Upper lobe of left lung (tissue), 6 donors: ENCODE results near the gene CREBRF. TPM values are rescaled to one million over a fixed set of nuclear protein-coding genes. Genes with fewer than 3 reads are reported as not detected.

Experiments
- ATAC-seq, 2 donors: fragments of 200-7000 bp; cut with Tn5 transposase; one replicate each; pipeline ENCODE4 v1.9.1; 2022; ENCODE audit warnings: mild to moderate bottlenecking in 2 of 2, moderate library complexity in 2 of 2; ENCODE audit not compliant: low FRiP score in 2 of 2
- DNase-seq, 2 donors: peaks; one replicate each; pipeline ENCODE4 v3.0.0-alpha.2; 2019 to 2020
- H3K27ac ChIP-seq, 4 donors: fragments of 200-600 bp; sonication (generic); one replicate each; pipeline ENCODE4 v1.5.1; 2016 to 2019
- H3K27me3 ChIP-seq, 4 donors: fragments of 200-600 bp; sonication (generic); one replicate each; pipeline ENCODE4 v1.5.1; 2017 to 2019
- H3K36me3 ChIP-seq, 4 donors: fragments of 200-600 bp; sonication (generic); one replicate each; pipeline ENCODE4 v1.5.1; 2016 to 2019
- H3K4me1 ChIP-seq, 4 donors: fragments of 200-600 bp; sonication (generic); one replicate each; pipeline ENCODE4 v1.5.1; 2018 to 2019
- H3K4me3 ChIP-seq, 4 donors: fragments of 200-600 bp; sonication (generic); one replicate each; pipeline ENCODE4 v1.5.1; 2017 to 2019; ENCODE audit warnings: mild to moderate bottlenecking in 2 of 4, moderate library complexity in 1 of 4
- H3K9me3 ChIP-seq, 4 donors: fragments of 200-600 bp; sonication (generic); one replicate each; pipeline ENCODE4 v1.5.1; 2018 to 2019
- CTCF ChIP-seq, 6 experiments: fragments of 450-650 bp in 4 of 6; fragments of 200-600 bp in 2 of 6; sonication (generic) in 2 of 6; IDR thresholded peaks; one replicate each; pipeline ENCODE4 v1.5.1; 2016 to 2019; ENCODE audit warnings: antibody characterized with exemption in 6 of 6
- EP300 ChIP-seq, 4 donors: sonication (generic); formaldehyde crosslinking; IDR thresholded peaks; one replicate each; pipeline ENCODE4 v1.5.1; 2017; ENCODE audit warnings: antibody characterized with exemption in 4 of 4, control low read depth in 2 of 4
- POLR2A ChIP-seq, 4 donors: fragments of 450-650 bp; IDR thresholded peaks; one replicate each; pipeline ENCODE4 v1.5.1; 2016 to 2017; ENCODE audit warnings: antibody characterized with exemption in 4 of 4, mild to moderate bottlenecking in 2 of 4
- POLR2AphosphoS5 ChIP-seq, 2 donors: sonication (generic); formaldehyde crosslinking; IDR thresholded peaks; one replicate each; pipeline ENCODE4 v1.5.1; 2017; ENCODE audit warnings: antibody characterized with exemption in 2 of 2
- whole genome bisulfite sequencing, 2 donors: methylation state at CpG; one replicate each; pipeline ENCODE4 v1.1.5; 2017 to 2018; 5-methylcytosine and 5-hydroxymethylcytosine counted together
- total RNA-seq, 6 donors: library from RNA; depleted of rRNA in 4 of 6; stranded (reverse); fragments of >200 nt in 4 of 6; gene quantifications; one replicate each; pipeline versions ENCODE4 v1.1.0 to v1.2.1, GENCODE V29; 2016 to 2021
- donor health status: DM: no; HTN: no; CAD: no; lungs with moderate emphysema.
- donor health status: DM: no; HTN: yes; CAD: no; lungs with severe emphysema.

CREBRF gene
- total RNA-seq, 6 donors from 2014 or later = 22.0 to 65.0 (median 38.0) TPM

DNA sequence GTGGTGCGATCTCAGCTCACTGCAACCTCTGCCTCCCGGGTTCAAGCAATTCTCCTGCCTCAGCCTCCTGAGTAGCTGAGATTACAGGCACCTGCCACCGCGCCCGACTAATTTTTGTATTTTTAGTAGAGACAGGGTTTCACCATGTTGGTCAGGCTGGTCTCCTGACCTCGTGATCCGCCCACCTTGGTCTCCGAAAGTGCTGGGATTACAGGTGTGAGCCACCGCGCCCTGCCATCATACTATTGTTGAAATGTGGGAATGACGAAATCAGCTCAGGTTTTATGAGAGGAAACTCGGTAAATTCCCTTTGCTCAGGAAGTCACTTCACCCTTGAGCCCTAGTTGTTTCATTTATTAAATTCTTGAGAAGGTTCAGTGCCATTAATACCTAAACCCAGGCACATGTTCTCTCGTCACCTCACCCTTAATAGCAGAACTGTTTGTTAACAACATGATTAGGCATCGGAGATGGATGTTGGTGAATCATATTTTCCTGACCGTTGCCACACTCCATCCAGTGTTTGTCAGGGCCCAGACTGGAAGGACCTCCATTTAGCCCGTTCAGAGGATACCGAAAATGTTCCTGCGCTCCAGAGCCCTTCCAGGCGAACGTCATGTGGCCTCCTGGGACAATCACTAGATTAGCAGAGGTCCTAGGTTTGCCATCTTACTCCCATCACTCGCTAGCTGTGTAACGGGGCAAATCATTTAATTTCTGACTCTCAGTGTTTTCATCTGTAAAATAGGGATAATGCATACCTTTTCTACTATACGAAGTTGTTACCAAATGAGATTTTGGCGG is 20.0 kb upstream of the CREBRF start:
- WGBS, 2 donors = 72 to 83% methylated on average over 24 of the region's 24 CpGs
- ATAC-seq (peak; percentile 63 to 85), DNase-seq (peak in 1 of 2 donors; percentile 78)
- peak overlapping the region in 1 of 4 donors; percentile 5 for H3K4me3 ChIP-seq
- TF ChIP-seq POLR2A (IDR thresholded peaks at IDR 0.05) (no peak), CTCF (IDR thresholded peaks at IDR 0.05) (no peak), EP300 (IDR thresholded peaks at IDR 0.05) (peak in 3 of 4 donors; percentile 50 to 94 (median 56)), POLR2AphosphoS5 (IDR thresholded peaks at IDR 0.05) (peak; percentile 38 to 50)
- peaks cover 0 to 7% (median 2%) of the 10 kb centered on the region in 4 donors for H3K36me3 ChIP-seq
- H3K27me3 ChIP-seq = no peaks in the 10 kb centered on the region
- H3K9me3 ChIP-seq = no peaks in the 10 kb centered on the region
- peaks cover 24 to 41% (median 30%) of the 10 kb centered on the region in 4 donors for H3K4me1 ChIP-seq
- H3K27ac ChIP-seq = peak overlapping the region; percentile 78 to 90 (median 85)

DNA sequence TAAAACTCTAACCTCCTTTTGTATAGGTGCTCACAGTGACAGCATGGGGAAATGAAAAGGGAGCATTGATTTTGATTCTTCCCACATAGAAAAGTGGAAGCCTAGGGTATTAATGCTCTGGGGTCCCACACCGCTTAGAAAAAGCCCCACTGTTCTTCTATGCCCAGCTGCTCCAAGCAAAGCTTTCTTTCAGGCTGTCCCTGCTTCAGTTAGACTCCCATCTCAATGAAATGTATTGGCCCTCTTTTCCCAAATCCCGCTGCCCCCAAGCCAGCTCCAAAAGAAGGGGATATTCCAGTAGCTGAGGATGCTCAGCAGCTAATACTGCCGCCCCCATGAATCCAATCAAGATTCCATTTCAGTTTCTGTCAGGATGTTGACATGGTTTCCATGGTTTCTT is 17.0 kb upstream of the CREBRF start:
- ATAC-seq (peak in 1 of 2 donors; percentile 13), DNase-seq (no peak)
- Histone ChIP-seq H3K9me3 (no peaks in the 10 kb centered on the region), H3K27ac (no peak overlapping the region), H3K27me3 (no peaks in the 10 kb centered on the region), H3K4me1 (peaks cover 24 to 33% (median 30%) of the 10 kb centered on the region in 4 donors), H3K36me3 (peaks cover 0 to 7% (median under 1%) of the 10 kb centered on the region in 4 donors), H3K4me3 (no peak overlapping the region)
- no peak for TF ChIP-seq EP300 (IDR thresholded peaks at IDR 0.05)
- no peak for TF ChIP-seq CTCF (IDR thresholded peaks at IDR 0.05)
- TF ChIP-seq POLR2A (IDR thresholded peaks at IDR 0.05) = no peak
- no peak for TF ChIP-seq POLR2AphosphoS5 (IDR thresholded peaks at IDR 0.05)
- WGBS, 2 donors = 90 to 98% methylated on average over 3 of the region's 3 CpGs

GRCh38 chr5:173039964-173040363 is 16.2 kb upstream of the CREBRF start:
- Histone ChIP-seq H3K4me1 (peaks cover 22 to 30% (median 26%) of the 10 kb centered on the region in 4 donors), H3K4me3 (no peak overlapping the region), H3K36me3 (no peaks in the 10 kb centered on the region), H3K27me3 (no peaks in the 10 kb centered on the region), H3K27ac (no peak overlapping the region), H3K9me3 (no peaks in the 10 kb centered on the region)
- TF ChIP-seq CTCF (IDR thresholded peaks at IDR 0.05) (no peak), EP300 (IDR thresholded peaks at IDR 0.05) (no peak), POLR2A (IDR thresholded peaks at IDR 0.05) (no peak), POLR2AphosphoS5 (IDR thresholded peaks at IDR 0.05) (no peak)
- 90 to 95% methylated on average over 5 of the region's 5 CpGs for WGBS, 2 donors
- no peak for DNase-seq
- ATAC-seq = no peak

DNA sequence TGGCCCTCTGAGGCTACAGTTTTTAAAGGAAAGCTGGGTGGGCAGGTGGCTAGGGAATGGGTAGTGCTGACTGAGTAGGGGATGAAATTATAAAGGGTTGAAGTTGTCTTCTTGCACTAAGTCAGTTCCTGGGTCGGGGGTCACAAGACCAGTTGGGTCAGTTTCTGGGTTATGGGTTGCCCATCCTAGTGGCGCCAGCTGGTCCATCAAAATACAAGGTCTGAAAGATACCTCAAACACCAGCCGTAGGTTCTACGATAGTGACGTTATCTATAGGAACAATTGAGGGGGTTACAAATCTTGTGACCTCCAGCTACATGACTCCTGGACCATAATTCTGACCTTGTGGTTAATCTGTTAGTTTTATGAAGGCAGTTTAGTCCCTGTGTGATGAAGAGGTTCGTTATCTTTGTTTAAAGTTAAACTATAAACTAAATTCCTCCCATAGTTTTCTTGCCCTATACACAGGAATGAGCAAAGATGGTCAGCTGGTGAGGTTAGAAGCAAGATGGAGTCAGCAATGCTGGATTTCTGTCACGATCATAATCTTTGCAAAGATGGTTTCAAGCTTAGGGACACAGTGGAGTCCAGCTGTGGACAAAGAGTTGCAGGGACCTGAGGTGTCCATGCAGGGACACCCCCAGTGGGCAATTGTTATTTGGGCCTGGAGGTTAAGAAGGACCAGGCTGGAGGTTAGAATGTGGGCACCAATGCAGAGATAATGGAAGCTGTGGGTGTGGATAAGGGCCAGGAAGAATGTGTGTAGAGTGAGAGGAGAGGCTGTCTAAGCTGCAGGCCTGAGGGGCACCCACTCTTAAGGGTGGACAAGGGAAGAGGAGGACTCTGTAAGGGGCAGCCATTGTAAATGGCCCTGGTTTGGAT is 14.0 kb upstream of the CREBRF start:
- ATAC-seq = no peak
- WGBS, 2 donors = 72 to 82% methylated on average over 7 of the region's 7 CpGs
- TF ChIP-seq EP300 (IDR thresholded peaks at IDR 0.05) = no peak
- no peak for TF ChIP-seq POLR2AphosphoS5 (IDR thresholded peaks at IDR 0.05)
- no peak for TF ChIP-seq CTCF (IDR thresholded peaks at IDR 0.05)
- TF ChIP-seq POLR2A (IDR thresholded peaks at IDR 0.05) = no peak

More for the DNA sequence above, 14.0 kb upstream of the CREBRF start:
- Histone ChIP-seq H3K9me3 (no peaks in the 10 kb centered on the region), H3K36me3 (no peaks in the 10 kb centered on the region), H3K27me3 (no peaks in the 10 kb centered on the region), H3K27ac (no peak overlapping the region), H3K4me3 (no peak overlapping the region), H3K4me1 (peaks cover under 1 to 8% (median 5%) of the 10 kb centered on the region in 4 donors)
- DNase-seq = no peak
